DND-41 (cell line): ENCODE data around the gene GIPC3.

Experiments used
- EZH2 ChIP-seq: IDR thresholded peaks from 3 replicates; pipeline ENCODE4 v1.6.1; 2012; ENCODE audit warnings: borderline replicate concordance, low read depth, mild to moderate bottlenecking, moderate library complexity, low read length, inconsistent platforms; ENCODE audit not compliant: severe bottlenecking
- TF ChIP-seq, protein P1 (sequence below): IDR thresholded peaks from 2 replicates; pipeline ENCODE4 v1.5.1; 2012; ENCODE audit warnings: borderline replicate concordance, low read length, moderate library complexity, mild to moderate bottlenecking; ENCODE audit not compliant: poor library complexity, severe bottlenecking; ENCODE audit errors: extremely low read depth

DNA sequence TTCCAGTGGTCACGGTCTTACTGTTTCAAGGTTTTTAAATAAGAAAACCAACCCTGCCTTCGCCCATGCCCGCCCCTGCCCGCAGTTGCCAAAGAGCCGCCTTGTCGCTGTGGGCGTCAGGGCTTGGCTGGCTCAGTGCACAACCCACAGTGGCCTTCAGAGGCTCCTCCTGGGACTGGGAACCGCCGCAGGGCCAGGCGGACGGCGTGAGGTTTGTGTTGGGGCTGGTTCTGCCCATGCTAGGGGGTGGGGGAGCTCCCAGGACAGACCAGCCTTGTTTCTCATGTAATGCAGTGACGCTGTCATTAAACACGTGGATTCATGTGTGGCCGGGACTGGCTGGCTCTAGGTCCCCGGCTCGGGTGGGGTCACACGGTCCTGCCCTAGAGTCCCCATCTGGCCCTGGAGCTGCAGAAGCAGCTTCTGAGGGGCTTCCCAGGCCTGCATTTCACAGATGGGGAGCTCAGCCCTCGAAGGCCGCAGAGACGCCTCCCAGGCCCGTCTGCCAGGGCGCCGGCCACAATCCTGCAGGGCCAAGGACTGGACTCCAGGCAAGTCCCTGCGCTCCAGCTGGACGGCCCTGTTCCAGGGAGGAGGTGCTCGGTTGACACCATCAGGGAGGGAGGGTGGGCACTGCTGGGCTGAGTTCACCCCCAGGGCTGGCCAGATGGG, 48.7 kb upstream of the GIPC3 start:
- TF ChIP-seq, protein P1, sequence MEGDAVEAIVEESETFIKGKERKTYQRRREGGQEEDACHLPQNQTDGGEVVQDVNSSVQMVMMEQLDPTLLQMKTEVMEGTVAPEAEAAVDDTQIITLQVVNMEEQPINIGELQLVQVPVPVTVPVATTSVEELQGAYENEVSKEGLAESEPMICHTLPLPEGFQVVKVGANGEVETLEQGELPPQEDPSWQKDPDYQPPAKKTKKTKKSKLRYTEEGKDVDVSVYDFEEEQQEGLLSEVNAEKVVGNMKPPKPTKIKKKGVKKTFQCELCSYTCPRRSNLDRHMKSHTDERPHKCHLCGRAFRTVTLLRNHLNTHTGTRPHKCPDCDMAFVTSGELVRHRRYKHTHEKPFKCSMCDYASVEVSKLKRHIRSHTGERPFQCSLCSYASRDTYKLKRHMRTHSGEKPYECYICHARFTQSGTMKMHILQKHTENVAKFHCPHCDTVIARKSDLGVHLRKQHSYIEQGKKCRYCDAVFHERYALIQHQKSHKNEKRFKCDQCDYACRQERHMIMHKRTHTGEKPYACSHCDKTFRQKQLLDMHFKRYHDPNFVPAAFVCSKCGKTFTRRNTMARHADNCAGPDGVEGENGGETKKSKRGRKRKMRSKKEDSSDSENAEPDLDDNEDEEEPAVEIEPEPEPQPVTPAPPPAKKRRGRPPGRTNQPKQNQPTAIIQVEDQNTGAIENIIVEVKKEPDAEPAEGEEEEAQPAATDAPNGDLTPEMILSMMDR: no peak
- no peak for TF ChIP-seq EZH2
